ENCODE results near the gene MAPK8IP3.

Gene MAPK8IP3

GRCh38 chr16:1690810-1691209 is 15.2 kb upstream of the MAPK8IP3 start:
- no peak overlapping the region for H3K4me2 ChIP-seq (ENCODE audit: low read length)
- H3F3A ChIP-seq (ENCODE audit: control insufficient read depth, insufficient read depth), result no peaks in the 10 kb centered on the region

GRCh38 chr16:1691276-1691675 is 14.7 kb upstream of the MAPK8IP3 start:
- Histone ChIP-seq H3K27ac (ENCODE audit: low read depth, low read length) (no peak overlapping the region), H3K4me3 (ENCODE audit: low read length) (no peak overlapping the region), H3K4me1 (ENCODE audit: control insufficient read depth, low read length) (no peaks in the 10 kb centered on the region), H3K9me3 (ENCODE audit: control insufficient read depth, insufficient read depth, low read length) (no peaks in the 10 kb centered on the region), H3K36me3 (ENCODE audit: control insufficient read depth, low read length) (peaks cover 96% of the 10 kb centered on the region), H3K4me2 (ENCODE audit: low read length) (no peak overlapping the region), H3K9me2 (replicated peaks; ENCODE audit: control insufficient read depth, low read length) (no peaks in the 10 kb centered on the region), H4K20me1 (ENCODE audit: control insufficient read depth, insufficient read depth, low read depth, low read length) (peaks cover 11% of the 10 kb centered on the region; the same call in 1 of the 2 replicates), H3K27me3 (ENCODE audit: control insufficient read depth, low read length) (no peaks in the 10 kb centered on the region), H3K79me2 (ENCODE audit: control insufficient read depth, low read length) (peaks cover 88% of the 10 kb centered on the region), H3F3A (ENCODE audit: control insufficient read depth, insufficient read depth) (no peaks in the 10 kb centered on the region)
- no peak for TF ChIP-seq CTCF (IDR thresholded peaks at IDR 0.05; ENCODE audit: low read depth, low read length, poor library complexity, severe bottlenecking)
- TF ChIP-seq EZH2phosphoT487 (IDR thresholded peaks at IDR 0.05; ENCODE audit: borderline replicate concordance, low read length), result no peak

More at GRCh38 chr16:1690810-1691209, 15.2 kb upstream of the MAPK8IP3 start:
- Histone ChIP-seq H3K79me2 (ENCODE audit: control insufficient read depth, low read length) (peaks cover 92% of the 10 kb centered on the region), H3K27ac (ENCODE audit: low read depth, low read length) (no peak overlapping the region), H4K20me1 (ENCODE audit: control insufficient read depth, insufficient read depth, low read depth, low read length) (peaks cover 11% of the 10 kb centered on the region; the same call in 1 of the 2 replicates), H3K27me3 (ENCODE audit: control insufficient read depth, low read length) (no peaks in the 10 kb centered on the region), H3K9me3 (ENCODE audit: control insufficient read depth, insufficient read depth, low read length) (no peaks in the 10 kb centered on the region), H3K4me1 (ENCODE audit: control insufficient read depth, low read length) (no peaks in the 10 kb centered on the region), H3K4me3 (ENCODE audit: low read length) (no peak overlapping the region), H3K9me2 (replicated peaks; ENCODE audit: control insufficient read depth, low read length) (no peaks in the 10 kb centered on the region), H3K36me3 (ENCODE audit: control insufficient read depth, low read length) (peaks cover 93% of the 10 kb centered on the region)
- TF ChIP-seq CTCF (IDR thresholded peaks at IDR 0.05; ENCODE audit: low read depth, low read length, poor library complexity, severe bottlenecking) (no peak), EZH2phosphoT487 (IDR thresholded peaks at IDR 0.05; ENCODE audit: borderline replicate concordance, low read length) (no peak)

DNA sequence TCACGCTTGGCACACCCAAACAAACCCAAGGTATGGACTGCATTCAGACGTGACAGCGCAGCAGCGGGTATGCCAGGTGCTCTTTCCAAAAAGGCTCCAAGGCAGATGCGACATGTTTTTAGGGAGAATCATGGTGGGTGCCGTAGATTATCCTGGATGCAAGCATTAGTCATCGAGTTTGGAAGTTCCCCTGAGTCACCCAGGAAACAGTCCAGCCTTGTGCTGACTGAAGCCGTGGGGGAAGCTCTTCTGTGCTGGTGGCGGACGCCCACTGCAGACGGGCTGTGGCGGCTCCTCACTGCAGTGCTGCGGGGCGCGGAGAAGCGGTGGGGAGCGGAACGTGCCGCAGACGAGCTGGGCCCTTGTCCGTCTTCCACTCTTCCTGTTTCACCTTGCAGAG is 14.0 kb upstream of the MAPK8IP3 start:
- no peaks in the 10 kb centered on the region for H3K4me1 ChIP-seq (ENCODE audit: control insufficient read depth, low read length)

More for the DNA sequence above, 14.0 kb upstream of the MAPK8IP3 start:
- Histone ChIP-seq H3K27ac (ENCODE audit: low read depth, low read length) (no peak overlapping the region), H3K9me3 (ENCODE audit: control insufficient read depth, insufficient read depth, low read length) (no peaks in the 10 kb centered on the region), H3K9me2 (replicated peaks; ENCODE audit: control insufficient read depth, low read length) (no peaks in the 10 kb centered on the region), H3K27me3 (ENCODE audit: control insufficient read depth, low read length) (no peaks in the 10 kb centered on the region), H3K79me2 (ENCODE audit: control insufficient read depth, low read length) (peaks cover 82% of the 10 kb centered on the region), H3K4me2 (ENCODE audit: low read length) (no peak overlapping the region), H3F3A (ENCODE audit: control insufficient read depth, insufficient read depth) (no peaks in the 10 kb centered on the region), H3K36me3 (ENCODE audit: control insufficient read depth, low read length) (peaks cover 97% of the 10 kb centered on the region), H3K4me3 (ENCODE audit: low read length) (no peak overlapping the region), H4K20me1 (ENCODE audit: control insufficient read depth, insufficient read depth, low read depth, low read length) (peaks cover 11% of the 10 kb centered on the region; the same call in 1 of the 2 replicates)
- TF ChIP-seq EZH2phosphoT487 (IDR thresholded peaks at IDR 0.05; ENCODE audit: borderline replicate concordance, low read length) (no peak), CTCF (IDR thresholded peaks at IDR 0.05; ENCODE audit: low read depth, low read length, poor library complexity, severe bottlenecking) (no peak)

Data from DOHH2 (cell line).